Left ventricle myocardium inferior (tissue), 1 donor: ENCODE results near the gene PHACTR3. TPM values are rescaled to one million over a fixed set of nuclear protein-coding genes. Genes with fewer than 3 reads are reported as not detected.

ENCODE experiments used
- DNase-seq: peaks from one replicate; pipeline ENCODE4 v3.0.0-alpha.2; 2020
- H3K27ac ChIP-seq: fragments of 200-600 bp; replicated peaks from 2 replicates; pipeline ENCODE4 v1.8.0; 2021
- H3K27me3 ChIP-seq: fragments of 200-600 bp; 2 replicates; pipeline ENCODE4 v1.8.0; 2021; ENCODE audit warnings: low read depth
- H3K36me3 ChIP-seq: fragments of 200-600 bp; 2 replicates; pipeline ENCODE4 v1.8.0; 2021
- H3K4me1 ChIP-seq: fragments of 200-600 bp; 2 replicates; pipeline ENCODE4 v1.8.0; 2021
- H3K4me3 ChIP-seq: fragments of 200-600 bp; 2 replicates; pipeline ENCODE4 v1.8.0; 2021; ENCODE audit warnings: mild to moderate bottlenecking, moderate library complexity
- H3K9me3 ChIP-seq: fragments of 200-600 bp; replicated peaks from 2 replicates; pipeline ENCODE4 v1.8.0; 2021
- intact Hi-C: fragments of 100-400 bp; cut with micrococcal nuclease; formaldehyde crosslinking; loops from one replicate; pipeline ENCODE4 v1.11.0; 2022
- total RNA-seq: library from RNA; stranded (reverse); fragmentation: NEBNext Ultra II Directional; extraction: Animal tissue kit (Norgen Biotek cat#: 25700); gene quantifications from one replicate; pipeline ENCODE4 v1.2.1, GENCODE V29; 2021
- TF ChIP-seq, protein P1 (sequence below): fragments of 200-600 bp; IDR thresholded peaks from 2 replicates; pipeline ENCODE4 v1.8.0; 2021; ENCODE audit warnings: antibody characterized with exemption, mild to moderate bottlenecking, borderline replicate concordance
- donor health status: DM: no; HTN: yes; CAD: no; lungs with severe emphysema.

The PHACTR3 gene
- total RNA-seq, 1 donor from 2014 or later: 4.3 TPM

DNA sequence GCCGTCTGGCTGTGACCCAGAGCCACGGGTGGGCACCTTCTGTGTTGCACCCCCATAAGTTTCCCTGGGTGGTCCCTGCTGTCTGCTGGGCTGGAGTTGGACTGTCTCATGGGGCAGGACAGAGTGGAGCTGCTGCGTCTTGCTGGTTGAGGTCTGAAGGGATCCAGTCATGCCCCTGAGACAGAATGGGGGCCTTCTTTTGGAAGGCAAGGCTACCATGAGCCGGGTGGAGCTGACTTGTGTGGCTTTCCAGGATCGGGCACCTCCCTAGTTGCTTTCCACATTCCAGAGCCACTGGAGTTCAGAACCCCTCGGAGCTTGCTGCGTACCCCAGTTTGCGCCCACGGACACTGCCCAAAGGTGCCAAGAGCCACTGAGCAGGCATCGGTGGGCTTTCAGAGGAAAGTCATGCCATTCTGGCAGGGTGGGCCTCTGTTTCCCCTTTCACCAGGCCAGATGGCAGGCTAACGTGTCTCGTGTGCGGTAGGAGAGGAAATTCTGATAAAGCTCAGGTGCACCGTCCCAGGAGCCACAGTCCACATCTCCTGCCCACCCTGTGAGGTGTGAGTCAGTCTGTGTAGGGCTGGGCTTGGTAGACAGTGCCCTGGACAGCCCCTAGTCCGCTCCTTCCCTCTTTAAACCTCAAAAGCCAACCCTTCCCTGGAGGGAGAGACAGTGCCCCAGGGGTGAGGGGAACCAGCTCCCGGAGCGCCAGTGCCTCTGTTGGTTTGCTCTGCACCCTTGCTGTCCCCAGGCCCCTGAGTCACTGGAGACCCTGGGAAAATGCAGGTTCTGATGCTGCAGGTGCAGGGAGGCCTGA is 203.8 kb downstream of the PHACTR3 start:
- intact Hi-C loops: no loop called here
- TF ChIP-seq, protein P1, sequence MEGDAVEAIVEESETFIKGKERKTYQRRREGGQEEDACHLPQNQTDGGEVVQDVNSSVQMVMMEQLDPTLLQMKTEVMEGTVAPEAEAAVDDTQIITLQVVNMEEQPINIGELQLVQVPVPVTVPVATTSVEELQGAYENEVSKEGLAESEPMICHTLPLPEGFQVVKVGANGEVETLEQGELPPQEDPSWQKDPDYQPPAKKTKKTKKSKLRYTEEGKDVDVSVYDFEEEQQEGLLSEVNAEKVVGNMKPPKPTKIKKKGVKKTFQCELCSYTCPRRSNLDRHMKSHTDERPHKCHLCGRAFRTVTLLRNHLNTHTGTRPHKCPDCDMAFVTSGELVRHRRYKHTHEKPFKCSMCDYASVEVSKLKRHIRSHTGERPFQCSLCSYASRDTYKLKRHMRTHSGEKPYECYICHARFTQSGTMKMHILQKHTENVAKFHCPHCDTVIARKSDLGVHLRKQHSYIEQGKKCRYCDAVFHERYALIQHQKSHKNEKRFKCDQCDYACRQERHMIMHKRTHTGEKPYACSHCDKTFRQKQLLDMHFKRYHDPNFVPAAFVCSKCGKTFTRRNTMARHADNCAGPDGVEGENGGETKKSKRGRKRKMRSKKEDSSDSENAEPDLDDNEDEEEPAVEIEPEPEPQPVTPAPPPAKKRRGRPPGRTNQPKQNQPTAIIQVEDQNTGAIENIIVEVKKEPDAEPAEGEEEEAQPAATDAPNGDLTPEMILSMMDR: no peak
- no peak overlapping the region for H3K4me3 ChIP-seq
- H3K36me3 ChIP-seq: no peaks in the 10 kb centered on the region
- H3K27me3 ChIP-seq: no peaks in the 10 kb centered on the region
- H3K9me3 ChIP-seq: no peaks in the 10 kb centered on the region
- no peak overlapping the region for H3K27ac ChIP-seq
- no peaks in the 10 kb centered on the region for H3K4me1 ChIP-seq
- DNase-seq: no peak

DNA sequence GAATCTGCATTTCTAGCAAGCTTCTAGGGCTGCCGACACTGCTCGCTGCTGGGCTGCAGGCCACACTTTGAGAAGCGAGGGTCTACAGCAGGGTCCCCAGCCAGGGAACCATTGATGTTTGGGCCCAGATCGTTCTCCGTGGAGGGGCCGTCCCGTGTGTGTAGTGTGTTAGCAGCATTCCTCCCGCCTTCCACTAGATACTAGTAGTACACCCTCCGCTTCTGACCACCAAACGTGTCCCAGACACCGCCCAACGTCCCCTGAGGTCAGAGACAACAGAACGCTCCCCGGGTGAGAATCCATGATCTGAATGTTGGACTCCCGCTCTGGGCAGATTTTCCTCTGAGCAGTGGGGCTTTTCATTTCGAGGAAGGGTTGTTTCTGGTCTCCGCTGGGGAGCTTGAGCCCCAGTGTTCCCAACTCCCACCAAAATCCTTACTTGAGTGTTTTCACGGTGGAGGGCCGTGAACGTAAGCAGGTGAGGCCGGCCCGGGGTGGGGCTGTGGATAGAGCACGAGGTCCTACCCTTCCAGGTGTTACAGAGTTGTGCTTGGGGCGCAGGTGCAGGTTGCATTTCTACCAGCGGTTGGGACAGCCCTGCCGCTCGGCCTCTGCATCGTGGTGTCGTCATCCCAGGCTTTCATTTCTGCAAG is 204.5 kb downstream of the PHACTR3 start:
- DNase-seq: no peak
- Histone ChIP-seq H3K27ac (no peak overlapping the region), H3K27me3 (no peaks in the 10 kb centered on the region), H3K4me3 (no peak overlapping the region), H3K9me3 (no peaks in the 10 kb centered on the region), H3K4me1 (no peaks in the 10 kb centered on the region), H3K36me3 (no peaks in the 10 kb centered on the region)
- TF ChIP-seq, protein P1: no peak
- intact Hi-C loops: no loop called here

DNA sequence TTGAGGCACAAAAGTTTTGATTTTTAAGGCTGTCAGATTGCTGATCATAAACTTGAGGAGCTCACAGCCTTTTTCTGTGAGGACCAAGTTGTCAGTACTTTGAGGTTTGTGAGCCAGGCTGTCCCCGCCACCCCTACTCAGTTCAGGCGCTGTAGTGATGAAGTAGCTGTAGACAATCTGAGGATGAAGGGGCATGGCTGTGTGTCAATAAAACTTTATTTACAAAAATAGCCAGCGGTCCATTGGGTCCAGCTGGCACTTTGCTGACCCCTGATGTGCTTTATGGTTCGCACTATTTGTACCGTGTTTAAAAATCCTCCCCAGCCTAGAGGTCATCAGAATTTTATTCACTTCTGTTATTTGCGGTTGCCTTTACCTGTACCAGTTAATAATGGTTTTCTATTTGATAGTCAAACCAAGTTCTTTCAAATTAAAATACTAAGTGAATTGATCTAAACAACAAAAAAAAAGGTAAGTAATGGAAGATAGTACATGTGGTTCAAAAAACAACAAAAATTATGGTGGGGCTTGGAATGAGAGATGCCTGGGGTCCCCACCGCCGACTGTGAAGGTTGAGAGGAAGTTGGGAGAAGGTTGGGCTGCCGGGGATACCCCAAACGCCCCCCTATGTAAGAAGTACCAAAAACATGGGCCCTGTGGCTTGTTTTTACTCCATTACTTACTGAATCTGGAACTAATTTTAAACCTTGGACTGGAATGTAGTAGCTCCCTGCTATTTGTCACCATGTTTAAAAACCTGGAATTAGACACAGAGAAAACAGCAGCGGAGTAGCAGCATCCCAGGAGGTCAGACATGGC is 205.5 kb downstream of the PHACTR3 start:
- Histone ChIP-seq H3K36me3 (no peaks in the 10 kb centered on the region), H3K4me1 (no peaks in the 10 kb centered on the region), H3K27ac (no peak overlapping the region), H3K27me3 (no peaks in the 10 kb centered on the region), H3K4me3 (no peak overlapping the region), H3K9me3 (no peaks in the 10 kb centered on the region)
- intact Hi-C loops: no loop called here
- TF ChIP-seq, protein P1: no peak
- no peak for DNase-seq

DNA sequence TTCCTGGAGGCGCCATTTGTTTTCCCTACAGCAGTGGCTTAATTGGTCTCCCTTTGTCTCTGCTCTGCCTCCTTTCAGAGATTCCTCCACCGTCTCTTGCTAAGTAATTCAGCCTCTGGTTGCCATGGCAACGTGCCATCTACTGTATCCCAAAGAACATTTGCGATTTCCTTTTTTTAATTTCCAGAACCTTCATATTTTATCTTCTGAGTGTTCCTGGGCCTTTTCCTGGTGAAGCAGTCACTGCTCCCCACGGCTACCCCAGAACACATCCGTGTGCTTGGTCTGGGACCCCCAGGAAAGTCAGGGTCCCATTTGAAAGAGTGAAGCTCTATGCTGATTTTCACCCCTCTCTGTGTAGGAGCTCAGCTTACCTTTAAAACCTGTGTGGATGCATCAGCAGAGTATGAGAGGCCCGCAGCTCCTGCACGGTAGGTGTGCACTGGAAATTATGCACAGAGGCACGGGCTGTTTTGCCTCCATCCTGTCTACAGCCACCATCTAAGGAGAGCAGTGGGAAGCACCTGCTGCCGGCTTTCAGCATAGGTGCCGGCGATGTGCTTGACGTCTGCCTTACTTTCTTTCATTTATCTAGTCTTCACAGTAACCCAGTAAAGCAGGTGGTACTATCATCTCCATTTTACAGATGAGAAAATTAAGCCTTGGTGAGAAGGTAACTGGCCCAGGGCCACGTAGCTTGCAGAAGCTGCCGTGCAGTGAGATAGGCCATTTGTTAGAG is 206.3 kb downstream of the PHACTR3 start:
- Histone ChIP-seq H3K4me3 (no peak overlapping the region), H3K4me1 (no peaks in the 10 kb centered on the region), H3K36me3 (no peaks in the 10 kb centered on the region), H3K9me3 (no peaks in the 10 kb centered on the region), H3K27ac (no peak overlapping the region), H3K27me3 (no peaks in the 10 kb centered on the region)
- intact Hi-C loops: no loop called here
- no peak for DNase-seq
- TF ChIP-seq, protein P1: no peak

DNA sequence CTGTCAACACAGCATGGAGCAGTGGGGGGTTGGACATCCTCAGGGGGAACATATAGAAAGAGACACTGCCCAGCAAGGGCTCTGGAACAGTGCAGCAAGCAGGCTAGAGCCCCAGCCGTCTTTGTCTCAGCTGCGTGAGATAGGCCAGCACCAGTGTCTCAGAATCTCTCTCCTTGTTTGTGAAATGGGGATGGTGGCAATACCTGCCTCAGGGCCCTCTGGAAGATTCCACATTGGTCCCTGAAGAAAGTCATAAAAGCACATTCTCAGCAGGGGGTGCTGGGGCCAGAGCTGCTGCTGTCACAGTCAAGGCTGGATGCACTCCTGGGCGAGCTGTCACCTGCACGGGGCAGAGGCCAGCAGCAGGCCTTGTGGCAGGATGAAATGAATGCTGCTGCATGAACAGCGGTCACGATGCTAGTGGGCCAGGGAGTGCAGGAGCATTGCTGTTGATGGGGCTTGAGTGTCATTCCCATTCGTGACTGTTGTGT is 207.4 kb downstream of the PHACTR3 start:
- TF ChIP-seq, protein P1: no peak
- no peaks in the 10 kb centered on the region for H3K36me3 ChIP-seq
- DNase-seq: no peak
- H3K9me3 ChIP-seq: no peaks in the 10 kb centered on the region
- intact Hi-C loops: no loop called here
- no peaks in the 10 kb centered on the region for H3K27me3 ChIP-seq
- H3K27ac ChIP-seq: no peak overlapping the region
- H3K4me1 ChIP-seq: no peaks in the 10 kb centered on the region
- no peak overlapping the region for H3K4me3 ChIP-seq
